ENCODE results near the gene PLA2G15.

PLA2G15 gene

GRCh38 chr16:68298312-68298711, 53.1 kb downstream of the PLA2G15 start:
- Histone ChIP-seq H3K9me3 (no peaks in the 10 kb centered on the region), H3K4me1 (no peaks in the 10 kb centered on the region; the same call in 1 of the 2 replicates), H3K27me3 (no peaks in the 10 kb centered on the region), H3K4me3 (ENCODE audit: low read depth, low read length) (no peak overlapping the region), H3K36me3 (peaks cover 87% of the 10 kb centered on the region)
- no peak for DNase-seq
- TF ChIP-seq CTCF (IDR thresholded peaks at IDR 0.05; ENCODE audit: low read depth, low read length) = no peak

- H3K4me1 ChIP-seq = no peaks in the 10 kb centered on the region; the same call in 1 of the 2 replicates
- TF ChIP-seq CTCF (IDR thresholded peaks at IDR 0.05; ENCODE audit: low read depth, low read length) = no peak
- H3K4me3 ChIP-seq (ENCODE audit: low read depth, low read length) = no peak overlapping the region
- peaks cover 89% of the 10 kb centered on the region for H3K36me3 ChIP-seq
- DNase-seq = no peak
- H3K27me3 ChIP-seq = no peaks in the 10 kb centered on the region
- H3K9me3 ChIP-seq = no peaks in the 10 kb centered on the region
These were observed 53.9 kb downstream of the PLA2G15 start for GRCh38 chr16:68298907-68299561.

- TF ChIP-seq CTCF (IDR thresholded peaks at IDR 0.05; ENCODE audit: low read depth, low read length) = no peak
- Histone ChIP-seq H3K27me3 (no peaks in the 10 kb centered on the region), H3K36me3 (peaks cover 88% of the 10 kb centered on the region), H3K4me1 (no peaks in the 10 kb centered on the region; the same call in 1 of the 2 replicates), H3K4me3 (ENCODE audit: low read depth, low read length) (no peak overlapping the region), H3K9me3 (no peaks in the 10 kb centered on the region)
- no peak for DNase-seq
These were observed 54.6 kb downstream of the PLA2G15 start for GRCh38 chr16:68299571-68300453.

GRCh38 chr16:68300734-68301459, 55.7 kb downstream of the PLA2G15 start:
- no peak for TF ChIP-seq CTCF (IDR thresholded peaks at IDR 0.05; ENCODE audit: low read depth, low read length)
- Histone ChIP-seq H3K4me3 (ENCODE audit: low read depth, low read length) (no peak overlapping the region), H3K9me3 (no peaks in the 10 kb centered on the region), H3K36me3 (peaks cover 80% of the 10 kb centered on the region), H3K4me1 (no peaks in the 10 kb centered on the region; the same call in 1 of the 2 replicates), H3K27me3 (no peaks in the 10 kb centered on the region)
- DNase-seq = no peak

GRCh38 chr16:68306633-68307032, 61.5 kb downstream of the PLA2G15 start:
- no peak overlapping the region for H3K4me3 ChIP-seq (ENCODE audit: low read depth, low read length)
- no peaks in the 10 kb centered on the region for H3K27me3 ChIP-seq
- no peak for TF ChIP-seq CTCF (IDR thresholded peaks at IDR 0.05; ENCODE audit: low read depth, low read length)
- no peaks in the 10 kb centered on the region for H3K4me1 ChIP-seq
- H3K9me3 ChIP-seq = no peaks in the 10 kb centered on the region
- H3K36me3 ChIP-seq = peaks cover 55% of the 10 kb centered on the region
- DNase-seq = no peak

Data from BE2C (cell line).